MM.1S (cell line): ENCODE data around the gene PPP1CA.

ENCODE experiments used
- DNase-seq: peaks from one replicate; pipeline ENCODE4 v3.0.0-alpha.2; 2015
- H2AFZ ChIP-seq: fragments of 300-600 bp; sonication (generic); 2 replicates; pipeline ENCODE4 v1.6.0; 2016; ENCODE audit warnings: antibody characterized with exemption, low read length
- H3F3A ChIP-seq: fragments of 300-600 bp; sonication (generic); 2 replicates; pipeline ENCODE4 v1.6.1; 2016; ENCODE audit warnings: mild to moderate bottlenecking, antibody characterized with exemption, low read length, moderate library complexity, mixed read lengths; ENCODE audit not compliant: insufficient read depth
- H3K27ac ChIP-seq: fragments of 300-600 bp; sonication (generic); 2 replicates; pipeline ENCODE4 v1.5.1; 2016; ENCODE audit warnings: mild to moderate bottlenecking, low read length
- H3K27me3 ChIP-seq: fragments of 300-600 bp; sonication (generic); replicated peaks from 2 replicates; pipeline ENCODE4 v1.6.0; 2016; ENCODE audit warnings: low read length; ENCODE audit not compliant: insufficient read depth
- H3K36me3 ChIP-seq: fragments of 300-600 bp; sonication (generic); replicated peaks from 2 replicates; pipeline ENCODE4 v1.6.1; 2016; ENCODE audit warnings: mild to moderate bottlenecking, low read length, mixed read lengths; ENCODE audit not compliant: insufficient read depth
- H3K4me1 ChIP-seq: fragments of 300-600 bp; sonication (generic); 2 replicates; pipeline ENCODE4 v1.6.1; 2016; ENCODE audit warnings: low read length, mixed read lengths
- H3K4me2 ChIP-seq: fragments of 300-600 bp; sonication (generic); 2 replicates; pipeline ENCODE4 v1.6.0; 2016; ENCODE audit warnings: low read depth, low read length
- H3K4me3 ChIP-seq: fragments of 300-600 bp; sonication (generic); 2 replicates; pipeline ENCODE4 v1.5.1; 2016; ENCODE audit warnings: low read length, mixed read lengths
- H3K79me2 ChIP-seq: fragments of 300-600 bp; sonication (generic); 2 replicates; pipeline ENCODE4 v1.6.1; 2016; ENCODE audit warnings: mixed run types, low read length, mixed read lengths
- H3K9ac ChIP-seq: fragments of 300-600 bp; sonication (generic); 2 replicates; pipeline ENCODE4 v1.6.1; 2016; ENCODE audit warnings: low read length, mixed read lengths
- H3K9me2 ChIP-seq: fragments of 300-600 bp; sonication (generic); replicated peaks from 2 replicates; pipeline ENCODE4 v1.6.1; 2016; ENCODE audit warnings: mild to moderate bottlenecking, low read length, mixed read lengths; ENCODE audit not compliant: insufficient read depth
- H3K9me3 ChIP-seq: fragments of 300-600 bp; sonication (generic); replicated peaks from 2 replicates; pipeline ENCODE4 v1.6.1; 2016; ENCODE audit warnings: mild to moderate bottlenecking, low read length, mixed read lengths; ENCODE audit not compliant: insufficient read depth
- H4K20me1 ChIP-seq: fragments of 300-600 bp; sonication (generic); 2 replicates; pipeline ENCODE4 v1.6.1; 2016; ENCODE audit warnings: mild to moderate bottlenecking, low read length, moderate library complexity, mixed read lengths; ENCODE audit not compliant: insufficient read depth
- EZH2 ChIP-seq: fragments of 300-600 bp; sonication (generic); optimal IDR thresholded peaks from 2 replicates; pipeline ENCODE3; 2017; ENCODE audit warnings: low read depth, mild to moderate bottlenecking, antibody characterized with exemption, low read length, mixed read lengths
- EZH2phosphoT487 ChIP-seq: fragments of 300-600 bp; sonication (generic); IDR thresholded peaks from 2 replicates; pipeline ENCODE4 v1.6.1; 2018; ENCODE audit warnings: antibody characterized with exemption, low read length
- TF ChIP-seq, protein P1 (sequence below): fragments of 300-600 bp; sonication (generic); IDR thresholded peaks from 2 replicates; pipeline ENCODE4 v1.5.1; 2016; ENCODE audit warnings: antibody characterized with exemption, low read length, mixed read lengths

The PPP1CA gene

DNA sequence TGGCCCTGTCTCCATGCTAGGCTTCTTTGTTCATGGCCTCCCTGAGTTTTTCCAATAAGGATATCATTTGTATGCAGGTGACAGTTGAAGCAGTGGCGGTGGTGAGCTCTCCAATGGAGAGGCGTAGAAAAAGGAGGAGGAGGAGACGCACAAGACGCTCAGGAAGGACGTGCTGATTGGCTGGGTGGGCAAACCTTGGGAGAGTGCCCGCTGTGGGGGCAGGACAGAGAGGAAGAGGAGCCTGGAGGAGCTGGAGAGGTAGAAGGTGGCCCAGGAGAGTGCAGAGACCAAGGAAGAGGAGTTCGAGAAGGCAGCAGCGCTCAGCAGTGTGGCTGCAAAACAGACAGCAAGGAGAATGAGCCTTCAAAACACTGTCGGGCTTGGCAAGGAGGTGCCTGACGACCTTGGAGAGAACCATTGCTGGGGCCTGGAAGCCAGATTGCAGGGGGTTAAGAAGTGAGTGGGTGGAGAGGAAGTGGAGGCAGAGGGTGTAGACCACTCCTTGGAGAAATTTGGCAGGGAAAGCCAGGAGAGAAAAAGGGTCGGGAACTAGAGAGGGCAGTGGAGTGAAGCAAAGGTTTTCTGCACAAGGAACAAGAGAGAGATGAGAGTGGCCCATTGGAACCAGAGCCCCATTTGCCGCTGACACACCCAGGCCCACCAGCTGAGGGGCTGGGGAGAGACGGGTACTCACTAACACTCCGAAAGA lies 35.8 kb downstream of the PPP1CA start:
- no peak overlapping the region for H3K27ac ChIP-seq
- H3K4me1 ChIP-seq, result no peaks in the 10 kb centered on the region
- no peak for TF ChIP-seq EZH2phosphoT487
- TF ChIP-seq, protein P1, sequence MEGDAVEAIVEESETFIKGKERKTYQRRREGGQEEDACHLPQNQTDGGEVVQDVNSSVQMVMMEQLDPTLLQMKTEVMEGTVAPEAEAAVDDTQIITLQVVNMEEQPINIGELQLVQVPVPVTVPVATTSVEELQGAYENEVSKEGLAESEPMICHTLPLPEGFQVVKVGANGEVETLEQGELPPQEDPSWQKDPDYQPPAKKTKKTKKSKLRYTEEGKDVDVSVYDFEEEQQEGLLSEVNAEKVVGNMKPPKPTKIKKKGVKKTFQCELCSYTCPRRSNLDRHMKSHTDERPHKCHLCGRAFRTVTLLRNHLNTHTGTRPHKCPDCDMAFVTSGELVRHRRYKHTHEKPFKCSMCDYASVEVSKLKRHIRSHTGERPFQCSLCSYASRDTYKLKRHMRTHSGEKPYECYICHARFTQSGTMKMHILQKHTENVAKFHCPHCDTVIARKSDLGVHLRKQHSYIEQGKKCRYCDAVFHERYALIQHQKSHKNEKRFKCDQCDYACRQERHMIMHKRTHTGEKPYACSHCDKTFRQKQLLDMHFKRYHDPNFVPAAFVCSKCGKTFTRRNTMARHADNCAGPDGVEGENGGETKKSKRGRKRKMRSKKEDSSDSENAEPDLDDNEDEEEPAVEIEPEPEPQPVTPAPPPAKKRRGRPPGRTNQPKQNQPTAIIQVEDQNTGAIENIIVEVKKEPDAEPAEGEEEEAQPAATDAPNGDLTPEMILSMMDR, result no peak
- TF ChIP-seq EZH2, result no peak
- no peaks in the 10 kb centered on the region for H3K27me3 ChIP-seq
- no peaks in the 10 kb centered on the region for H3K79me2 ChIP-seq
- H2AFZ ChIP-seq, result no peak overlapping the region
- no peaks in the 10 kb centered on the region for H3K9me3 ChIP-seq
- H3K9ac ChIP-seq, result no peak overlapping the region
- no peak overlapping the region for H3K4me3 ChIP-seq
- no peaks in the 10 kb centered on the region for H3F3A ChIP-seq
- DNase-seq, result no peak
- no peaks in the 10 kb centered on the region for H3K36me3 ChIP-seq
- no peaks in the 10 kb centered on the region for H4K20me1 ChIP-seq
- no peak overlapping the region for H3K4me2 ChIP-seq
- H3K9me2 ChIP-seq, result no peaks in the 10 kb centered on the region

DNA sequence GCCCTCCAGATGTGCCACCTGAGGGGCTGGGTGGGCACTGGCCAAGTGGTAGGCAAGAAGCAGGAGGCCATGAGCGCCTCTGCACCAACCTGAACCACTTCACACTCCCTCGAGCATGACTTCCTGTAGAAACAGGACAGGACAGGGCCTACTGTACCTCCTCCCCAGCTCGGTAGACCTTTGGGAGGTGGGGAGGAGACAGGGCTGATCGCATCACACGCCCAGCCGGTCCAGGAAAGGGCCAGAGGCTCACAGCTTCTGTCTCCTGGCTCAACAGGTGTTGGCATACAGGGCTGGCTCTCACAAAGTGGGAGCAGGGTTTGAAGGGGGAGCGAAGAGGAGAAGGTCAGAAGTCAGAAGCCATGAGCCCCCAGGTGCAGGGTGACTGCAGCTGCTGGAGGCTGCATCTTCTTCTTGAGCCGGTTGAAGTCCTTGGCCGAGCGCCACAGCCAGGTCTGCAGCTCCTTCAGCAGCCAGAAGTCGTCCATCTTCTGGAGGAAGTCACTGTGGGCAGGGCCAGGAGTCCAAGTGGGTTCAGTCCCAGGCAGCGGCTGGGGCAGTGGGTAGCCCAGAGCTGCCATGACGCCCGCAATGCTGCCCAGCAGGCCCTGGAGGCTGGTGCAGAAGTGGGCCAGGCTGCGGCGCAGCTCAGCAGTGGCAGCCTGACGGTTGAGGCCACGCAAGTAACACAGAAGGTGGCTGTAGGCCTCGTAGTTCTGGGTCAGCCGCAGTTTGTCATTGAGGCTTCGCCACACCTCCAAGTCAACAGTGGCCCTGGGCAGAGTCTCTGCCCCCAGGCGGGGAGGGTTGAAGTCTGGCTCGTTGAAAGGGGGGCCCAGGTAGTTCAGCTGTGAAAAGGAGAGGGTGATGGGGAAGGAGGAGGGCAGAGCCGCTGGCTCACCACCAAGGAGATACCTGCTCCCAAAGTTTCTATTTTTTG lies 36.6 kb downstream of the PPP1CA start:
- TF ChIP-seq, protein P1, result no peak
- TF ChIP-seq EZH2, result no peak
- no peak for TF ChIP-seq EZH2phosphoT487
- DNase-seq, result no peak
- no peaks in the 10 kb centered on the region for H4K20me1 ChIP-seq
- no peak overlapping the region for H3K27ac ChIP-seq
- H3K9me3 ChIP-seq, result no peaks in the 10 kb centered on the region
- no peaks in the 10 kb centered on the region for H3K4me1 ChIP-seq
- no peaks in the 10 kb centered on the region for H3K36me3 ChIP-seq
- H3K4me3 ChIP-seq, result no peak overlapping the region
- H3K9ac ChIP-seq, result no peak overlapping the region
- H3K4me2 ChIP-seq, result no peak overlapping the region
- no peak overlapping the region for H2AFZ ChIP-seq
- no peaks in the 10 kb centered on the region for H3K9me2 ChIP-seq
- no peaks in the 10 kb centered on the region for H3K79me2 ChIP-seq
- no peaks in the 10 kb centered on the region for H3F3A ChIP-seq
- H3K27me3 ChIP-seq, result no peaks in the 10 kb centered on the region

DNA sequence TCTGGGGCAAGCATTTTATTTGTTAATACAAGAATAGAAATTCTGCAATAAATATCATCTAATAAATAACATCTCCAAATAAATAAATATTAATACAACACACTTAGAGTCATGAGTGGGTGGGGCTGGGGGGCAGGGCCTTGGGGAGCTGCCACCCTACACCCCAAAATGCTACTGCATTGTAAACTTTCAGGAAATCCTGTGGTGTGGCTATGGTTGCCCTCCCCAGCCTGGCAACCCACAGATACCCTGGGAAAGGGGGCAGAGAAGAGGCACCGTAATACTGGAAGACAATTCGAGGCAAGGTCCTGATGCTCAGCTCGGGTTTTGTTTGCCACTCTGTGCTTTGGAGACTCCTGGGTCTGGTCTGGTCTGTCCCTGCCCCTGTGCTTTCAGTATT lies 37.5 kb downstream of the PPP1CA start:
- H2AFZ ChIP-seq, result no peak overlapping the region
- no peaks in the 10 kb centered on the region for H3K79me2 ChIP-seq
- no peaks in the 10 kb centered on the region for H3K9me3 ChIP-seq
- no peak for DNase-seq
- no peak overlapping the region for H3K4me3 ChIP-seq
- no peaks in the 10 kb centered on the region for H3F3A ChIP-seq
- H3K4me2 ChIP-seq, result no peak overlapping the region
- no peaks in the 10 kb centered on the region for H3K36me3 ChIP-seq
- no peaks in the 10 kb centered on the region for H3K4me1 ChIP-seq
- no peak overlapping the region for H3K27ac ChIP-seq
- H4K20me1 ChIP-seq, result no peaks in the 10 kb centered on the region
- H3K9me2 ChIP-seq, result no peaks in the 10 kb centered on the region
- no peak overlapping the region for H3K9ac ChIP-seq
- no peak for TF ChIP-seq EZH2
- no peaks in the 10 kb centered on the region for H3K27me3 ChIP-seq
